Heart right ventricle (tissue), 16 donors: ENCODE measurements around the gene IGLL1. TPM values are rescaled to one million over a fixed set of nuclear protein-coding genes. Genes with fewer than 3 reads are reported as not detected.
"Not testable (repeated sequence)": the region's sequence is repeated elsewhere in the genome, so short reads cannot be mapped to it uniquely, and the experiment has no call there.

ENCODE experiments used
- ATAC-seq, 8 donors: fragments of 200-7000 bp; cut with Tn5 transposase; one replicate each; pipeline ENCODE4 v1.9.1; 2020; ENCODE audit warnings: mild to moderate bottlenecking in 8 of 8, moderate library complexity in 8 of 8, moderate number of reproducible peaks in 1 of 8
- DNase-seq, 2 donors: peaks; one replicate each; pipeline ENCODE4 v3.0.0-alpha.2; 2020
- H3K27ac ChIP-seq, 10 donors: fragments of 200-600 bp; sonication (generic) in 2 of 10; one replicate each; pipeline versions ENCODE4 v1.5.0 to v1.8.0; 2020 to 2022; ENCODE audit warnings: mild to moderate bottlenecking in 3 of 10
- H3K27me3 ChIP-seq, 7 donors: fragments of 200-600 bp; one replicate each; pipeline ENCODE4 v1.8.0; 2021 to 2022; ENCODE audit warnings: mild to moderate bottlenecking in 2 of 7
- H3K36me3 ChIP-seq, 9 donors: fragments of 200-600 bp; sonication (generic) in 1 of 9; one replicate each; pipeline versions ENCODE4 v1.5.0 to v1.8.0; 2020 to 2022; ENCODE audit warnings: mild to moderate bottlenecking in 2 of 9
- H3K4me1 ChIP-seq, 9 donors: fragments of 200-600 bp; sonication (generic) in 1 of 9; one replicate each; pipeline versions ENCODE4 v1.5.0 to v1.8.0; 2020 to 2022; ENCODE audit warnings: mild to moderate bottlenecking in 4 of 9
- H3K4me3 ChIP-seq, 10 donors: fragments of 200-600 bp; sonication (generic) in 2 of 10; one replicate each; pipeline versions ENCODE4 v1.5.0 to v1.8.0; 2020 to 2022; ENCODE audit warnings: mild to moderate bottlenecking in 7 of 10, moderate library complexity in 2 of 10
- H3K9me3 ChIP-seq, 11 donors: fragments of 200-600 bp in 10 of 11; sonication (generic) in 2 of 11; one replicate each; pipeline versions ENCODE4 v1.5.0 to v1.8.0; 2013 to 2022; ENCODE audit warnings: mild to moderate bottlenecking in 2 of 11, control low read depth in 1 of 11, moderate library complexity in 1 of 11
- WGBS, 2 donors: extraction: QIAGEN DNeasy Blood & Tissue Kit; methylation state at CpG; one replicate each; pipeline ENCODE4 v1.1.7; 2013; ENCODE audit warnings: inconsistent platforms in 1 of 2; 5-methylcytosine and 5-hydroxymethylcytosine counted together
- intact Hi-C, 10 donors: fragments of 100-400 bp; cut with DNase I; formaldehyde crosslinking; loops; one replicate each; pipeline versions ENCODE4 v1.11.1 to v1.14.2; 2022
- polyA plus RNA-seq, 2 donors: library from polyadenylated mRNA; stranded (reverse); fragments of 200-250 nt; gene quantifications; one replicate each; pipeline ENCODE4 v1.2.3, GENCODE V29; 2013
- total RNA-seq, 10 donors: library from RNA; stranded (reverse); fragmentation: NEBNext Ultra II Directional in 3 of 10; extraction: Animal tissue kit (Norgen Biotek cat#: 25700) in 3 of 10; gene quantifications; one replicate each; pipeline versions ENCODE4 v1.2.1 to v1.2.4, GENCODE V29; 2021 to 2023
- TF ChIP-seq, protein P1 (sequence below), 9 donors: fragments of 200-600 bp; sonication (generic) in 2 of 9; IDR thresholded peaks; one replicate each; pipeline versions ENCODE4 v1.5.0 to v1.8.0; 2021 to 2022; ENCODE audit warnings: antibody characterized with exemption in 9 of 9, mild to moderate bottlenecking in 5 of 9, moderate library complexity in 1 of 9
- donor health status: Arrhythmogenic right ventricular cardiomyopathy.
- donor health status: ischemic (EF 13 %, LVEDD 7.1; RV severe dilation, severe dysfunction).
- donor health status: healthy with polysubstance abuse.
- donor health status: DM: no; HTN: yes; CAD: no.
- donor health status: DM: no; HTN: no; CAD: no.
- donor health status: ischemic (EF 25% LVEDD 6.9; RV normal size, moderate dysfunction).
- donor health status: ischemic (EF 25% LVEDD 5.7; RV mildly dilated, moderate dysfunction).
- donor health status: healthy.
- donor health status: DM: yes; HTN: yes; CAD: no.
- donor health status: Ischemic cardiomyopathy.
- donor health status: ischemic (EF 35%, LVEDD 5.7; RV mildly dilated, moderate dysfunction).
- donor health status: nonischemic (EF 11% LVEDD 7.7; RV severe dilation, severe dysfunction).
- donor health status: DM: yes; HTN: yes; CAD: no.
- donor health status: PGD.
- donor health status: ischemic (EF 29% LVEDD 5.4; RV normal size, mild dysfunction).
- donor health status: nonischemic (EF 23%, LVEDD 6.1; RV moderate dilation, normal function).

Gene IGLL1
- total and polyA plus RNA-seq, 12 donors, result not detected

DNA sequence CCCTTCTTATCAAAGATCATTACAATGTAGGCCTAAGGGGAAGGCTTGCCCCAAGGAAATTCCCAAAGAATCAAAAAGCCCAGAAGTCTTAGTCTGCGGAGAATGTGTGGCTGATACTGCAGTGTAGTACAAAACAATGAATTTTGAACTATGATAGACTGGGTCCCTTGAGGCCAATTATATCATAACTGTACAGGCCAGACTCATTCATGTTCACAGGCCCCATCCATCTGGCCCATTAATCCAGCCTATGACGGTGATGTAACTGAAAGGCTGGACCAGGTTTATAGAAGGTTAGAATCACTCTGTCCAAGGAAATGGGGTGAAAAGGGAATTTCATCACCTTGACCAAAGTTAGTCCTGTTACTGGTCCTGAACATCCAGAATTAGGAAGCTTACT lies 35.2 kb downstream of the IGLL1 start:
- peaks cover 0 to 19% (median 0%) of the 10 kb centered on the region in 11 donors for H3K9me3 ChIP-seq
- intact Hi-C loops, result loop anchor here in 8 of 10 donors (5.0 to 10.0 kb wide), 5 partner anchors 42 to 302 kb away; partner anchors contain the start of genes C22orf15 (in 2 of the 8) and CHCHD10 (in 2 of the 8)
- no peaks in the 10 kb centered on the region for H3K27me3 ChIP-seq
- TF ChIP-seq, protein P1, sequence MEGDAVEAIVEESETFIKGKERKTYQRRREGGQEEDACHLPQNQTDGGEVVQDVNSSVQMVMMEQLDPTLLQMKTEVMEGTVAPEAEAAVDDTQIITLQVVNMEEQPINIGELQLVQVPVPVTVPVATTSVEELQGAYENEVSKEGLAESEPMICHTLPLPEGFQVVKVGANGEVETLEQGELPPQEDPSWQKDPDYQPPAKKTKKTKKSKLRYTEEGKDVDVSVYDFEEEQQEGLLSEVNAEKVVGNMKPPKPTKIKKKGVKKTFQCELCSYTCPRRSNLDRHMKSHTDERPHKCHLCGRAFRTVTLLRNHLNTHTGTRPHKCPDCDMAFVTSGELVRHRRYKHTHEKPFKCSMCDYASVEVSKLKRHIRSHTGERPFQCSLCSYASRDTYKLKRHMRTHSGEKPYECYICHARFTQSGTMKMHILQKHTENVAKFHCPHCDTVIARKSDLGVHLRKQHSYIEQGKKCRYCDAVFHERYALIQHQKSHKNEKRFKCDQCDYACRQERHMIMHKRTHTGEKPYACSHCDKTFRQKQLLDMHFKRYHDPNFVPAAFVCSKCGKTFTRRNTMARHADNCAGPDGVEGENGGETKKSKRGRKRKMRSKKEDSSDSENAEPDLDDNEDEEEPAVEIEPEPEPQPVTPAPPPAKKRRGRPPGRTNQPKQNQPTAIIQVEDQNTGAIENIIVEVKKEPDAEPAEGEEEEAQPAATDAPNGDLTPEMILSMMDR (IDR thresholded peaks at IDR 0.05), result no peak
- no peak for DNase-seq
- H3K4me1 ChIP-seq, result no peaks in the 10 kb centered on the region
- no peak overlapping the region for H3K4me3 ChIP-seq
- no peak overlapping the region for H3K27ac ChIP-seq
- no peaks in the 10 kb centered on the region for H3K36me3 ChIP-seq
- ATAC-seq, result no peak
- 86 to 89% methylated on average over 2 of the region's 2 CpGs for WGBS, 2 donors

DNA sequence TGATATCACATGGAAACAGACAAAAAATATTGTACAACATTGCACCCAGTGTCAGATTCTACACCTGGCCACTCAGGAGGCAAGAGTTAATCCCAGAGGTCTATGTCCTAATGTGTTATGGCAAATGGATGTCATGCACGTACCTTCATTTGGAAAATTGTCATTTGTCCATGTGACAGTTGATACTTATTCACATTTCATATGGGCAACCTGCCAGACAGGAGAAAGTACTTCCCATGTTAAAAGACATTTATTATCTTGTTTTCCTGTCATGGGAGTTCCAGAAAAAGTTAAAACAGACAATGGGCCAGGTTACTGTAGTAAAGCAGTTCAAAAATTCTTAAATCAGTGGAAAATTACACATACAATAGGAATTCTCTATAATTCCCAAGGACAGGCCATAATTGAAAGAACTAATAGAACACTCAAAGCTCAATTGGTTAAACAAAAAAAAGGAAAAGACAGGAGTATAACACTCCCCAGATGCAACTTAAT lies 36.5 kb downstream of the IGLL1 start:
- not testable (repeated sequence) for H3K36me3 ChIP-seq, ATAC-seq, DNase-seq, H3K27me3 ChIP-seq, H3K4me3 ChIP-seq, H3K4me1 ChIP-seq, H3K27ac ChIP-seq
- 60 to 71% methylated on average over 1 of the region's 1 CpG for WGBS, 2 donors
- intact Hi-C loops, result loop anchor here in 8 of 10 donors (2.0 to 10.0 kb wide), 6 partner anchors 44 to 304 kb away; partner anchors contain the start of genes C22orf15 (in 2 of the 8) and CHCHD10 (in 2 of the 8)
- H3K9me3 ChIP-seq, result peaks cover 0 to 19% (median 0%) of the 10 kb centered on the region in 11 donors

DNA sequence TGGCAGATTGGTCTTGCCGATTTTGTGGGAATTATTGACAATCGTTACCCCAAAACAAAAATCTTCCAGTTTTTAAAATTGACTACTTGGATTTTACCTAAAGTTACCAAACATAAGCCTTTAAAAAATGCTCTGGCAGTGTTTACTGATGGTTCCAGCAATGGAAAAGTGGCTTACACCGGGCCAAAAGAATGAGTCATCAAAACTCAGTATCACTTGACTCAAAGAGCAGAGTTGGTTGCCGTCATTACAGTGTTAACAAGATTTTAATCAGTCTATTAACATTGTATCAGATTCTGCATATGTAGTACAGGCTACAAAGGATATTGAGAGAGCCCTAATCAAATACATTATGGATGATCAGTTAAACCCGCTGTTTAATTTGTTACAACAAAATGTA lies 37.2 kb downstream of the IGLL1 start:
- Histone ChIP-seq H3K4me3 (no peak overlapping the region), H3K36me3 (no peaks in the 10 kb centered on the region), H3K27ac (no peak overlapping the region), H3K27me3 (peaks cover 0 to 3% (median 0%) of the 10 kb centered on the region in 7 donors), H3K9me3 (peaks cover 0 to 14% (median 0%) of the 10 kb centered on the region in 11 donors), H3K4me1 (peaks cover 0 to 7% (median 0%) of the 10 kb centered on the region in 9 donors)
- DNase-seq (no peak), ATAC-seq (no peak)
- TF ChIP-seq, protein P1 (IDR thresholded peaks at IDR 0.05), result no peak
- WGBS, 2 donors, result 63 to 69% methylated on average over 5 of the region's 5 CpGs
- intact Hi-C loops, result loop anchor here in 8 of 10 donors (2.0 to 10.0 kb wide), 6 partner anchors 44 to 304 kb away; partner anchors contain the start of genes C22orf15 (in 2 of the 8) and CHCHD10 (in 2 of the 8)

DNA sequence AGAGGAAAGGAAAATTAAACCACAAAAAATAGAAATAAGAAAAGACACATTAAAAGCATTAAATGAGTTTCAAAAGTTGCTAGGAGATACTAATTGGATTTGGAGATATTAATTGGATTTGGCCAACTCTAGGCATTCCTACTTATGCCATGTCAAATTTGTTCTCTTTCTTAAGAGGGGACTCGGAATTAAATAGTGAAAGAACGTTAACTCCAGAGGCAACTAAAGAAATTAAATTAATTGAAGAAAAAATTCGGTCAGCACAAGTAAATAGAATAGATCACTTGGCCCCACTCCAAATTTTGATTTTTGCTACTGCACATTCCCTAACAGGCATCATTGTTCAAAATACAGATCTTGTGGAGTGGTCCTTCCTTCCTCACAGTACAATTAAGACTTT lies 37.7 kb downstream of the IGLL1 start:
- H3K4me3 ChIP-seq, H3K27ac ChIP-seq, H3K4me1 ChIP-seq, H3K27me3 ChIP-seq, ATAC-seq, DNase-seq, H3K9me3 ChIP-seq, H3K36me3 ChIP-seq: not testable (repeated sequence)
- intact Hi-C loops, result loop anchor here in 8 of 10 donors (2.0 to 10.0 kb wide), 6 partner anchors 45 to 305 kb away; partner anchors contain the start of genes C22orf15 (in 2 of the 8) and CHCHD10 (in 2 of the 8)
- 64 to 67% methylated on average over 3 of the region's 3 CpGs for WGBS, 2 donors

DNA sequence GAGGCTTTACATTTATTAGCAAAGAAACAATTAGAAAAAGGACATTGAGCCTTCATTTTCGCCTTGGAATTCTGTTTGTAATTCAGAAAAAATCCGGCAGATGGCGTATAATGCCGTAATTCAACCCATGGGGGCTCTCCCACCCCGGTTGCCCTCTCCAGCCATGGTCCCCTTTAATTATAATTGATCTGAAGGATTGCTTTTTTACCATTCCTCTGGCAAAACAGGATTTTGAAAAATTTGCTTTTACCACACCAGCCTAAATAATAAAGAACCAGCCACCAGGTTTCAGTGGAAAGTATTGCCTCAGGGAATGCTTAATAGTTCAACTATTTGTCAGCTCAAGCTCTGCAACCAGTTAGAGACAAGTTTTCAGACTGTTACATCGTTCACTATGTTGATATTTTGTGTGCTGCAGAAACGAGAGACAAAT lies 38.2 kb downstream of the IGLL1 start:
- intact Hi-C loops, result loop anchor here in 8 of 10 donors (2.0 to 10.0 kb wide), 6 partner anchors 45 to 305 kb away; partner anchors contain the start of genes C22orf15 (in 2 of the 8) and CHCHD10 (in 2 of the 8)

DNA sequence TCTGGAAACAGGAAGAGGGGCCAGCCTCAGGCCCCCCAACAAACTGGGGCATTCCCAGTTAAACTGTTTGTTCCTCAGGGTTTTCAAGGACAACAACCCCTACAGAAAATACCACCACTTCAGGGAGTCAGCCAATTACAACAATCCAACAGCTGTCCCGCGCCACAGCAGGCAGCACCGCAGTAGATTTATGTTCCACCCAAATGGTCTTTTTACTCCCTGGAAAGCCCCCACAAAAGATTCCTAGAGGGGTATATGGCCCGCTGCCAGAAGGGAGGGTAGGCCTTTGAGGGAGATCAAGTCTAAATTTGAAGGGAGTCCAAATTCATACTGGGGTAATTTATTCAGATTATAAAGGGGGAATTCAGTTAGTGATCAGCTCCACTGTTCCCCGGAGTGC lies 39.3 kb downstream of the IGLL1 start:
- not testable (repeated sequence) for ATAC-seq, H3K9me3 ChIP-seq, H3K4me1 ChIP-seq, H3K36me3 ChIP-seq, DNase-seq, H3K27ac ChIP-seq, H3K27me3 ChIP-seq, H3K4me3 ChIP-seq
- intact Hi-C loops, result loop anchor here in 8 of 10 donors (5.0 to 10.0 kb wide), 5 partner anchors 46 to 306 kb away; partner anchors contain the start of genes C22orf15 (in 2 of the 8) and CHCHD10 (in 2 of the 8)
- 78 to 81% methylated on average over 5 of the region's 5 CpGs for WGBS, 2 donors

More for the DNA sequence above, 38.2 kb downstream of the IGLL1 start:
- WGBS, 2 donors, result 7% methylated on average over 7 of the region's 7 CpGs
- DNase-seq, ATAC-seq, H3K9me3 ChIP-seq, H3K27me3 ChIP-seq, H3K4me1 ChIP-seq, H3K36me3 ChIP-seq, H3K4me3 ChIP-seq, H3K27ac ChIP-seq: not testable (repeated sequence)
- TF ChIP-seq, protein P1 (IDR thresholded peaks at IDR 0.05), result peak; percentile 48 to 79 (median 72)

DNA sequence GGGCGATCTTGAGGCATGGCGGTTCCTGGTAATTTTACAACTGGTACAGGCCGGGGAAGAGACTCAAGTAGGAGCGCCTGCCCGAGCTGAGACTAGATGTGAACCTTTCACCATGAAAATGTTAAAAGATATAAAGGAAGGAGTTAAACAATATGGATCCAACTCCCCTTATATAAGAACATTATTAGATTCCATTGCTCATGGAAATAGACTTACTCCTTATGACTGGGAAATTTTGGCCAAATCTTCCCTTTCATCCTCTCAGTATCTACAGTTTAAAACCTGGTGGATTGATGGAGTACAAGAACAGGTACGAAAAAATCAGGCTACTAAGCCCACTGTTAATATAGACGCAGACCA lies 40.3 kb downstream of the IGLL1 start:
- H3K4me3 ChIP-seq, DNase-seq, ATAC-seq, H3K36me3 ChIP-seq, H3K9me3 ChIP-seq, H3K27ac ChIP-seq, H3K4me1 ChIP-seq, H3K27me3 ChIP-seq: not testable (repeated sequence)
- WGBS, 2 donors, result 11 to 13% methylated on average over 5 to 6 of the region's 7 CpGs
- intact Hi-C loops, result loop anchor here in 9 of 10 donors (5.0 to 10.0 kb wide), 13 partner anchors 47 to 583 kb away; partner anchors contain the start of genes C22orf15 (in 2 of the 9) and CHCHD10 (in 2 of the 9)
